ENCODE results near the gene RABEP1. TPM values are rescaled to one million over a fixed set of nuclear protein-coding genes. Genes with fewer than 3 reads are reported as not detected.

Gene RABEP1
- polyA plus RNA-seq, 3 donors, result 12.7 to 19.1 (median 13.7) TPM

DNA sequence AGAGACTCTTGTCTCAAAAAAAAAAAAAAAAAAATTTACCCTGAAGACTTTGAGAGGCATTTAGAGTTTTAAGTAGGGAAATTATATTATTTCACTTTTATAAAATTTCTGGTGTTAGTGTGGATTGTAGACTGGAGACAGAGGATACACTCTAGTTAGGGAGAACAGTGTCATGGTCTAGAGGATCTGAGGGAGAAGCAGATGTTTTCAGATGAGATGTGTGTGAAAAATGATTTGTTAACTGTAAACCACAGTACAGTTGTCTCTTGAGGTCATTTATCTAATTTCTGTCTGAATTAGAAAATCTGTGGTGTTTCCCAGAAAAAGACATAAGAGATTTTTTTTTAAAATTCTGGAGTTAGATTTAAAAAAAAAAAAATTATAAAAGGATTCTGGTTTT is 82.6 kb downstream of the RABEP1 start:
- no peak for DNase-seq
- Mint-ChIP-seq H3K27me3 (ENCODE audit: low read depth in 3 of 3) (peaks cover 0 to 1% (median 0%) of the 10 kb centered on the region in 3 donors), H3K9me3 (no peaks in the 10 kb centered on the region), H3K4me1 (no peaks in the 10 kb centered on the region), H3K4me3 (no peak overlapping the region), H3K27ac (peak overlapping the region in 1 of 7 donors; percentile 24), H3K36me3 (peaks cover 64 to 94% of the 10 kb centered on the region in 2 donors)
- H3K4me1 ChIP-seq (ENCODE audit: control insufficient read depth in 1 of 2, insufficient read depth in 2 of 2, low read length in 2 of 2), result no peaks in the 10 kb centered on the region
- H4K20me1 ChIP-seq (ENCODE audit: insufficient read depth, low read length), result no peaks in the 10 kb centered on the region
- no peak overlapping the region for H3K9ac ChIP-seq (ENCODE audit: insufficient read depth, low read length, poor library complexity, severe bottlenecking)
- H3K36me3 ChIP-seq (replicated peaks in 1 of 2; ENCODE audit: control insufficient read depth in 1 of 2, insufficient read depth in 2 of 2, low read length in 2 of 2), result peaks cover 77 to 95% of the 10 kb centered on the region in 2 donors
- H3K9me3 ChIP-seq (replicated peaks in 1 of 2; ENCODE audit: control insufficient read depth in 1 of 2, insufficient read depth in 1 of 2, low read length in 2 of 2), result no peaks in the 10 kb centered on the region
- H3K4me3 ChIP-seq (replicated peaks in 1 of 3; ENCODE audit: low read depth in 2 of 3, low read length in 3 of 3), result no peak overlapping the region
- TF ChIP-seq, protein P1, sequence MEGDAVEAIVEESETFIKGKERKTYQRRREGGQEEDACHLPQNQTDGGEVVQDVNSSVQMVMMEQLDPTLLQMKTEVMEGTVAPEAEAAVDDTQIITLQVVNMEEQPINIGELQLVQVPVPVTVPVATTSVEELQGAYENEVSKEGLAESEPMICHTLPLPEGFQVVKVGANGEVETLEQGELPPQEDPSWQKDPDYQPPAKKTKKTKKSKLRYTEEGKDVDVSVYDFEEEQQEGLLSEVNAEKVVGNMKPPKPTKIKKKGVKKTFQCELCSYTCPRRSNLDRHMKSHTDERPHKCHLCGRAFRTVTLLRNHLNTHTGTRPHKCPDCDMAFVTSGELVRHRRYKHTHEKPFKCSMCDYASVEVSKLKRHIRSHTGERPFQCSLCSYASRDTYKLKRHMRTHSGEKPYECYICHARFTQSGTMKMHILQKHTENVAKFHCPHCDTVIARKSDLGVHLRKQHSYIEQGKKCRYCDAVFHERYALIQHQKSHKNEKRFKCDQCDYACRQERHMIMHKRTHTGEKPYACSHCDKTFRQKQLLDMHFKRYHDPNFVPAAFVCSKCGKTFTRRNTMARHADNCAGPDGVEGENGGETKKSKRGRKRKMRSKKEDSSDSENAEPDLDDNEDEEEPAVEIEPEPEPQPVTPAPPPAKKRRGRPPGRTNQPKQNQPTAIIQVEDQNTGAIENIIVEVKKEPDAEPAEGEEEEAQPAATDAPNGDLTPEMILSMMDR (IDR thresholded peaks at IDR 0.05), result no peak
- intact Hi-C loops (cut with micrococcal nuclease), result no loop called here
- no peaks in the 10 kb centered on the region for H3K79me2 ChIP-seq (ENCODE audit: insufficient read depth, low read length)
- H3K27ac ChIP-seq (ENCODE audit: low read depth in 1 of 2, low read length in 2 of 2), result no peak overlapping the region
- H3K4me2 ChIP-seq (replicated peaks; ENCODE audit: extremely low read depth, low read length, poor library complexity, severe bottlenecking), result no peak overlapping the region
- no peaks in the 10 kb centered on the region for H3K27me3 ChIP-seq (ENCODE audit: control insufficient read depth in 2 of 2, insufficient read depth in 2 of 2, low read length in 2 of 2)
- H2AFZ ChIP-seq (ENCODE audit: insufficient read depth, low read depth, low read length, poor library complexity, severe bottlenecking), result no peak overlapping the region

DNA sequence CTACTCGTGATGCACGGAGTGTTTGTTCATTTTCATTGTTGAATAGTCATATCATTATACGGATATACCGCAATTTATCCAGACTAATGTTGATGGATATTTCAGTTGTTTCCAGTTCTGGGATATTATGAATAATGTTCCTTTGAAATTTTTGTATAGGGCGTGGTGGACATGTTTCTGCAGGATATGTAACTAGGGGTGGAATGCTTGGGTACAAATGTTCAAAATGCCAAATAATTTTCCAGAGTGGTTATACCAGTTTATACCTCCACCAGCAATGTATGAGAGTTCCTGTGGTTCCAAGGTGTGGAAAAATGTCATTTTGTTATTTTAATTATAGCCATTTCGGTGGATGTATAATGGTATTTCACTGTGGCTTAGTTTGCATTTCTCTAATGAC is 83.7 kb downstream of the RABEP1 start:
- Mint-ChIP-seq H3K27me3 (ENCODE audit: low read depth in 3 of 3) (no peaks in the 10 kb centered on the region), H3K4me3 (no peak overlapping the region), H3K4me1 (no peaks in the 10 kb centered on the region), H3K36me3 (peaks cover 64 to 94% of the 10 kb centered on the region in 2 donors), H3K9me3 (no peaks in the 10 kb centered on the region), H3K27ac (no peak overlapping the region)
- Histone ChIP-seq H3K36me3 (replicated peaks in 1 of 2; ENCODE audit: control insufficient read depth in 1 of 2, insufficient read depth in 2 of 2, low read length in 2 of 2) (peaks cover 79 to 95% of the 10 kb centered on the region in 2 donors), H4K20me1 (ENCODE audit: insufficient read depth, low read length) (no peaks in the 10 kb centered on the region), H3K9ac (ENCODE audit: insufficient read depth, low read length, poor library complexity, severe bottlenecking) (no peak overlapping the region), H3K9me3 (replicated peaks in 1 of 2; ENCODE audit: control insufficient read depth in 1 of 2, insufficient read depth in 1 of 2, low read length in 2 of 2) (no peaks in the 10 kb centered on the region), H3K4me2 (replicated peaks; ENCODE audit: extremely low read depth, low read length, poor library complexity, severe bottlenecking) (no peak overlapping the region), H3K79me2 (ENCODE audit: insufficient read depth, low read length) (no peaks in the 10 kb centered on the region), H3K27ac (ENCODE audit: low read depth in 1 of 2, low read length in 2 of 2) (no peak overlapping the region), H3K4me3 (replicated peaks in 1 of 3; ENCODE audit: low read depth in 2 of 3, low read length in 3 of 3) (no peak overlapping the region), H3K4me1 (ENCODE audit: control insufficient read depth in 1 of 2, insufficient read depth in 2 of 2, low read length in 2 of 2) (no peaks in the 10 kb centered on the region), H3K27me3 (ENCODE audit: control insufficient read depth in 2 of 2, insufficient read depth in 2 of 2, low read length in 2 of 2) (no peaks in the 10 kb centered on the region), H2AFZ (ENCODE audit: insufficient read depth, low read depth, low read length, poor library complexity, severe bottlenecking) (no peak overlapping the region)
- intact Hi-C loops (cut with micrococcal nuclease), result no loop called here
- DNase-seq, result no peak
- TF ChIP-seq, protein P1 (IDR thresholded peaks at IDR 0.05), result no peak
- WGBS (ENCODE audit: insufficient coverage), result no CpG with 5 or more reads among the region's 6 CpGs
